IMR-90 (cell line): Measurements from ENCODE around the gene CNTN5. TPM values are rescaled to one million over a fixed set of nuclear protein-coding genes. Genes with fewer than 3 reads are reported as not detected.

Source experiments
- ATAC-seq: fragments of 200-7000 bp; cut with Tn5 transposase; 2 replicates; pipeline ENCODE4 v1.9.1; 2020; ENCODE audit warnings: low read depth, mild to moderate bottlenecking, moderate library complexity
- BruUV-seq: library from RNA; stranded (reverse); fragments of 400-500 nt; replicated peaks from 2 replicates; lab custom pipeline; 2021; lab: Mats Ljungman, UMichigan
- CTCF ChIA-PET: fragments of 300-600 bp; formaldehyde crosslinking; extraction: SDS; loops from one replicate; lab custom pipeline; 2021; ENCODE audit warnings: antibody characterized with exemption; lab: Yijun Ruan, JAX
- POLR2A ChIA-PET: fragments of 300-600 bp; sonication (Branson Sonifier 250); formaldehyde crosslinking; loops from one replicate; lab custom pipeline; 2022; ENCODE audit warnings: antibody characterized with exemption; ENCODE audit not compliant: unreplicated experiment; lab: Charles Lee
- DNase-seq: peaks from one replicate; pipeline ENCODE4 v3.0.0; 2013
- H2AFZ ChIP-seq: replicated peaks from 2 replicates; pipeline ENCODE3; 2013; ENCODE audit warnings: low read length, mild to moderate bottlenecking; ENCODE audit not compliant: poor library complexity
- H2AK5ac ChIP-seq: 2 replicates; pipeline ENCODE4 v1.6.1; 2013; ENCODE audit warnings: low read depth, low read length, inconsistent platforms
- H2AK9ac ChIP-seq: replicated peaks from 2 replicates; pipeline ENCODE3; 2013; ENCODE audit warnings: mild to moderate bottlenecking, low read depth, low read length, moderate library complexity; ENCODE audit not compliant: poor library complexity
- H2BK120ac ChIP-seq: 2 replicates; pipeline ENCODE4 v1.6.1; 2013; ENCODE audit warnings: low read depth, low read length, inconsistent platforms
- H2BK15ac ChIP-seq: 3 replicates; pipeline ENCODE4 v1.6.1; 2013; ENCODE audit warnings: low read depth, low read length, inconsistent platforms
- H2BK20ac ChIP-seq: 2 replicates; pipeline ENCODE4 v1.6.1; 2013; ENCODE audit warnings: low read depth, mild to moderate bottlenecking, inconsistent platforms, low read length, moderate library complexity
- H2BK5ac ChIP-seq: 2 replicates; pipeline ENCODE4 v1.6.1; 2013; ENCODE audit warnings: mild to moderate bottlenecking, low read depth, low read length, inconsistent platforms; ENCODE audit not compliant: poor library complexity, severe bottlenecking
- H3K14ac ChIP-seq: replicated peaks from 2 replicates; pipeline ENCODE4 v1.6.1; 2013; ENCODE audit warnings: low read depth, low read length, inconsistent platforms
- H3K18ac ChIP-seq: 2 replicates; pipeline ENCODE4 v1.6.1; 2013; ENCODE audit warnings: low read depth, low read length, control low read depth
- H3K23ac ChIP-seq: 2 replicates; pipeline ENCODE4 v1.6.1; 2013; ENCODE audit warnings: low read depth, low read length, inconsistent platforms
- H3K27ac ChIP-seq: 2 replicates; pipeline ENCODE4 v1.5.1; 2013; ENCODE audit warnings: mild to moderate bottlenecking, control low read depth, low read length; ENCODE audit not compliant: insufficient read depth
- H3K27me3 ChIP-seq: 2 replicates; pipeline ENCODE4 v1.6.1; 2013; ENCODE audit warnings: low read length; ENCODE audit not compliant: control insufficient read depth, insufficient read depth
- H3K36me3 ChIP-seq: 2 replicates; pipeline ENCODE4 v1.6.1; 2013; ENCODE audit warnings: low read length, mixed read lengths; ENCODE audit not compliant: control insufficient read depth, insufficient read depth
- H3K4ac ChIP-seq: 2 replicates; pipeline ENCODE4 v1.6.1; 2013; ENCODE audit warnings: low read depth, low read length, inconsistent platforms
- H3K4me1 ChIP-seq: 2 replicates; pipeline ENCODE4 v1.6.1; 2013; ENCODE audit warnings: low read length, mixed read lengths; ENCODE audit not compliant: control insufficient read depth, insufficient read depth
- H3K4me2 ChIP-seq: 2 replicates; pipeline ENCODE4 v1.6.1; 2013; ENCODE audit warnings: low read depth, mild to moderate bottlenecking, control low read depth, low read length, moderate library complexity
- H3K4me3 ChIP-seq: 2 replicates; pipeline ENCODE4 v1.5.1; 2013; ENCODE audit warnings: low read depth, mild to moderate bottlenecking, control low read depth, low read length, moderate library complexity; ENCODE audit not compliant: insufficient read depth
- H3K56ac ChIP-seq: 2 replicates; pipeline ENCODE4 v1.6.1; 2013; ENCODE audit warnings: low read length, inconsistent platforms; ENCODE audit not compliant: insufficient read depth; ENCODE audit errors: extremely low read depth
- H3K79me1 ChIP-seq, 2 experiments: 2 replicates each; pipeline ENCODE4 v1.6.1; 2013; ENCODE audit warnings: low read length in 2 of 2, inconsistent platforms in 1 of 2, low read depth in 1 of 2
- H3K9ac ChIP-seq: 2 replicates; pipeline ENCODE4 v1.6.1; 2013; ENCODE audit warnings: low read depth, low read length, control low read depth
- H3K9me1 ChIP-seq: 2 replicates; pipeline ENCODE4 v1.6.1; 2013; ENCODE audit warnings: low read length, inconsistent platforms; ENCODE audit not compliant: insufficient read depth
- H3K9me3 ChIP-seq: 2 replicates; pipeline ENCODE4 v1.6.1; 2013; ENCODE audit warnings: low read length; ENCODE audit not compliant: control insufficient read depth, insufficient read depth
- H4K20me1 ChIP-seq: 2 replicates; pipeline ENCODE4 v1.6.1; 2013; ENCODE audit warnings: low read length, inconsistent platforms; ENCODE audit not compliant: insufficient read depth
- H4K5ac ChIP-seq: 2 replicates; pipeline ENCODE4 v1.6.1; 2013; ENCODE audit warnings: mild to moderate bottlenecking, low read depth, low read length, control low read depth
- H4K8ac ChIP-seq, 2 experiments: 2 replicates each; pipeline ENCODE4 v1.6.1; 2013; ENCODE audit warnings: low read depth in 2 of 2, low read length in 2 of 2, control low read depth in 1 of 2, inconsistent platforms in 1 of 2
- H4K91ac ChIP-seq: 2 replicates; pipeline ENCODE4 v1.6.1; 2013; ENCODE audit warnings: low read depth, low read length, inconsistent platforms; ENCODE audit not compliant: insufficient read depth
- BHLHE40 ChIP-seq: fragments of 150-350 bp; IDR thresholded peaks from 2 replicates; pipeline ENCODE4 v1.6.1; 2016; ENCODE audit warnings: mild to moderate bottlenecking, low read depth, low read length
- CTCF ChIP-seq: conservative IDR thresholded peaks from 2 replicates; pipeline ENCODE4 v1.5.1; 2012; ENCODE audit warnings: mild to moderate bottlenecking, low read depth, low read length, improper control_type of control experiment
- ELK1 ChIP-seq: fragments of 150-350 bp; IDR thresholded peaks from 2 replicates; pipeline ENCODE4 v1.6.1; 2016; ENCODE audit warnings: low read depth, mild to moderate bottlenecking, low read length, moderate library complexity, borderline replicate concordance
- MAFK ChIP-seq: IDR thresholded peaks from 2 replicates; pipeline ENCODE4 v1.6.1; 2012; ENCODE audit warnings: low read depth, low read length, improper control_type of control experiment
- MAZ ChIP-seq: IDR thresholded peaks from 2 replicates; pipeline ENCODE4 v1.6.1; 2012; ENCODE audit warnings: low read depth, mild to moderate bottlenecking, low read length, improper control_type of control experiment, moderate library complexity, borderline replicate concordance
- MXI1 ChIP-seq: IDR thresholded peaks from 2 replicates; pipeline ENCODE4 v1.6.1; 2012; ENCODE audit warnings: low read depth, mild to moderate bottlenecking, low read length, moderate library complexity, borderline replicate concordance
- NFE2L2 ChIP-seq: fragments of 150-350 bp; IDR thresholded peaks from 2 replicates; pipeline ENCODE4 v1.6.1; 2016; ENCODE audit warnings: low read depth, mild to moderate bottlenecking, low read length
- POLR2A ChIP-seq: IDR thresholded peaks from 2 replicates; pipeline ENCODE4 v1.6.1; 2012; ENCODE audit warnings: mild to moderate bottlenecking, low read depth, low read length
- RAD21 ChIP-seq: IDR thresholded peaks from 2 replicates; pipeline ENCODE4 v1.6.1; 2012; ENCODE audit warnings: low read length, improper control_type of control experiment
- RCOR1 ChIP-seq: IDR thresholded peaks from 2 replicates; pipeline ENCODE4 v1.6.1; 2012; ENCODE audit warnings: mild to moderate bottlenecking, low read length, improper control_type of control experiment; ENCODE audit not compliant: insufficient replicate concordance
- RFX5 ChIP-seq: IDR thresholded peaks from 2 replicates; pipeline ENCODE4 v1.8.0; 2012; ENCODE audit warnings: low read depth, mild to moderate bottlenecking, low read length, moderate library complexity
- SMC3 ChIP-seq: fragments of 150-350 bp; IDR thresholded peaks from 2 replicates; pipeline ENCODE4 v1.6.1; 2016; ENCODE audit warnings: low read depth, mild to moderate bottlenecking, antibody characterized with exemption, low read length, moderate library complexity
- WGBS, 2 experiments: methylation state at CpG; one replicate each; pipeline versions ENCODE4 v1.1.5 to v1.1.7; 2013; ENCODE audit warnings: missing lambda C conversion rate in 2 of 2; ENCODE audit not compliant: insufficient read length in 1 of 2; ENCODE audit errors: extremely low coverage in 2 of 2; 5-methylcytosine and 5-hydroxymethylcytosine counted together
- dilution Hi-C: fragments of 300-500 bp; cut with HindIII; formaldehyde crosslinking; loops from one replicate; pipeline ENCODE4 v1.14.3; 2018; ENCODE audit warnings: low sequenced_read_pairs; ENCODE audit not compliant: unreplicated experiment
- in situ Hi-C: fragments of 300-500 bp; cut with MboI; formaldehyde crosslinking; loops from 3 replicates; pipeline ENCODE4 v1.14.3; 2019; ENCODE audit warnings: low sequenced_read_pairs, inconsistent platforms, mixed read lengths
- intact Hi-C: fragments of 100-400 bp; cut with micrococcal nuclease; formaldehyde crosslinking; loops from 2 replicates; pipeline ENCODE4 v1.10.0; 2022
- polyA plus RNA-seq, 3 experiments: library from polyadenylated mRNA; depleted of rRNA; stranded (reverse); fragments of >200 nt; gene quantifications; 2 replicates each; pipeline ENCODE4 v1.2.3, GENCODE V29; 2012; ENCODE audit warnings: low replicate concordance in 1 of 3
- total RNA-seq: library from RNA; depleted of rRNA; stranded (reverse); fragments of >200 nt; gene quantifications from 2 replicates; pipeline ENCODE4 v1.2.3, GENCODE V29; 2012
- TF ChIP-seq, protein P1 (sequence below): fragments of 150-350 bp; IDR thresholded peaks from 2 replicates; pipeline ENCODE4 v1.6.1; 2017; ENCODE audit warnings: mild to moderate bottlenecking, antibody characterized with exemption, low read length, low read depth

The CNTN5 gene
- total and polyA plus RNA-seq, 2 of the 4 experiments (the other 2 are of a cell fraction): not detected

- in situ Hi-C loops: no loop called here
- intact Hi-C loops: no loop called here
Observed at GRCh38 chr11:99098751-99099150, 78.0 kb downstream of the CNTN5 start.

More at GRCh38 chr11:99098751-99099150, 78.0 kb downstream of the CNTN5 start:
- Histone ChIP-seq H3K79me1 (no peaks in the 10 kb centered on the region), H3K14ac (no peak overlapping the region), H3K9ac (no peak overlapping the region), H2AFZ (no peak overlapping the region), H4K8ac (no peak overlapping the region), H3K23ac (no peak overlapping the region), H4K5ac (no peak overlapping the region), H3K27me3 (no peaks in the 10 kb centered on the region), H2BK120ac (no peak overlapping the region), H2AK5ac (no peak overlapping the region), H2AK9ac (no peak overlapping the region), H4K91ac (no peak overlapping the region), H3K9me1 (no peaks in the 10 kb centered on the region), H2BK5ac (no peak overlapping the region), H2BK20ac (no peak overlapping the region), H3K4me3 (no peak overlapping the region), H3K56ac (no peak overlapping the region), H3K18ac (no peak overlapping the region), H3K4ac (no peak overlapping the region), H3K36me3 (no peaks in the 10 kb centered on the region), H3K4me1 (no peaks in the 10 kb centered on the region), H3K4me2 (no peak overlapping the region), H3K9me3 (peaks cover 4% of the 10 kb centered on the region; the same call in 1 of the 2 replicates), H2BK15ac (no peak overlapping the region), H3K27ac (no peak overlapping the region), H4K20me1 (no peaks in the 10 kb centered on the region)
- no CpG with 5 or more reads among the region's 1 CpG for WGBS, 2 experiments
- dilution Hi-C loops: no loop called here
- DNase-seq (no peak), ATAC-seq (no peak)
- CTCF ChIA-PET: no interaction called here
- TF ChIP-seq, protein P1, sequence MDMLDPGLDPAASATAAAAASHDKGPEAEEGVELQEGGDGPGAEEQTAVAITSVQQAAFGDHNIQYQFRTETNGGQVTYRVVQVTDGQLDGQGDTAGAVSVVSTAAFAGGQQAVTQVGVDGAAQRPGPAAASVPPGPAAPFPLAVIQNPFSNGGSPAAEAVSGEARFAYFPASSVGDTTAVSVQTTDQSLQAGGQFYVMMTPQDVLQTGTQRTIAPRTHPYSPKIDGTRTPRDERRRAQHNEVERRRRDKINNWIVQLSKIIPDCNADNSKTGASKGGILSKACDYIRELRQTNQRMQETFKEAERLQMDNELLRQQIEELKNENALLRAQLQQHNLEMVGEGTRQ: no peak
- TF ChIP-seq RAD21 (no peak), ELK1 (no peak), CTCF (no peak), BHLHE40 (no peak), POLR2A (no peak), SMC3 (no peak), RCOR1 (no peak), MAZ (no peak), MXI1 (no peak), MAFK (no peak), RFX5 (no peak), NFE2L2 (no peak)
- BruUV-seq: no TSS peak
- POLR2A ChIA-PET: no interaction called here
